22Rv1 (cell line): ENCODE data around the gene PTPRG.

Source experiments
- CTCF ChIP-seq: fragments of 450-650 bp; IDR thresholded peaks from 2 replicates; pipeline ENCODE4 v1.5.1; 2017; ENCODE audit warnings: mild to moderate bottlenecking
- ZFX ChIP-seq: fragments of 450-650 bp; IDR thresholded peaks from 2 replicates; pipeline ENCODE4 v1.6.1; 2017; ENCODE audit warnings: antibody characterized with exemption, borderline replicate concordance

- no peak for TF ChIP-seq CTCF
- TF ChIP-seq ZFX, result no peak
These were observed 18.3 kb downstream of the PTPRG start for GRCh38 chr3:61579685-61580084.
